GM04503 (cell line): ENCODE data around the gene FOSL1.
"Not testable (repeated sequence)": the region's sequence is repeated elsewhere in the genome, so short reads cannot be mapped to it uniquely, and the experiment has no call there.

Experiments
- DNase-seq: peaks from one replicate; pipeline ENCODE4 v3.0.0-alpha.2; 2012; ENCODE audit warnings: low read depth

Gene FOSL1

GRCh38 chr11:65852508-65853245 is 47.5 kb downstream of the FOSL1 start:
- DNase-seq = no peak

GRCh38 chr11:65851811-65852507 is 48.2 kb downstream of the FOSL1 start:
- no peak for DNase-seq

- no peak for DNase-seq
Observed at GRCh38 chr11:65851083-65851579, 49.1 kb downstream of the FOSL1 start.

- DNase-seq = no peak
Observed at GRCh38 chr11:65850217-65851082, 49.7 kb downstream of the FOSL1 start.

GRCh38 chr11:65849771-65850216 is 50.4 kb downstream of the FOSL1 start:
- no peak for DNase-seq

GRCh38 chr11:65849366-65849765 is 50.8 kb downstream of the FOSL1 start:
- DNase-seq = no peak

- not testable (repeated sequence) for DNase-seq
Observed at GRCh38 chr11:65848693-65849092, 51.5 kb downstream of the FOSL1 start.

- no peak for DNase-seq
Observed at GRCh38 chr11:65847746-65848145, 52.4 kb downstream of the FOSL1 start.

- no peak for DNase-seq
Observed at GRCh38 chr11:65844231-65844872, 55.8 kb downstream of the FOSL1 start.

GRCh38 chr11:65843811-65844210 is 56.4 kb downstream of the FOSL1 start:
- DNase-seq = no peak

- no peak for DNase-seq
Observed at GRCh38 chr11:65842144-65842543, 58.0 kb downstream of the FOSL1 start.
